Retina (tissue), 1 donor: ENCODE results near the gene HAS3.

Experiments
- DNase-seq: peaks from one replicate; pipeline ENCODE4 v3.0.0-alpha.2; 2016

HAS3 gene

GRCh38 chr16:69089091-69089910 lies 16.2 kb upstream of the HAS3 start:
- DNase-seq = peak; percentile 24

GRCh38 chr16:69093974-69094373 lies 11.5 kb upstream of the HAS3 start:
- no peak for DNase-seq

- no peak for DNase-seq
Observed at GRCh38 chr16:69094501-69094900, 11.0 kb upstream of the HAS3 start.

GRCh38 chr16:69095193-69095592 lies 10.3 kb upstream of the HAS3 start:
- no peak for DNase-seq

GRCh38 chr16:69100071-69100691 lies 5.3 kb upstream of the HAS3 start:
- peak; percentile 63 for DNase-seq

- DNase-seq = peak; percentile 72
Observed at GRCh38 chr16:69106491-69107315, 1.2 kb downstream of the HAS3 start.

- DNase-seq = peak; percentile 72
Observed at GRCh38 chr16:69107316-69107962, 2.0 kb downstream of the HAS3 start.

GRCh38 chr16:69108064-69108904 lies 2.8 kb downstream of the HAS3 start:
- peak; percentile 17 for DNase-seq

- no peak for DNase-seq
Observed at GRCh38 chr16:69108905-69109252, 3.4 kb downstream of the HAS3 start.

GRCh38 chr16:69109486-69110270 lies 4.2 kb downstream of the HAS3 start:
- no peak for DNase-seq

GRCh38 chr16:69110406-69110805 lies 5.0 kb downstream of the HAS3 start:
- no peak for DNase-seq

GRCh38 chr16:69111216-69111875 lies 5.9 kb downstream of the HAS3 start:
- DNase-seq = no peak

GRCh38 chr16:69111876-69112230 lies 6.4 kb downstream of the HAS3 start:
- DNase-seq = no peak

- peak; percentile 52 for DNase-seq
Observed at GRCh38 chr16:69112285-69113129, 7.1 kb downstream of the HAS3 start.

GRCh38 chr16:69113216-69113615 lies 7.8 kb downstream of the HAS3 start:
- DNase-seq = no peak

GRCh38 chr16:69114346-69114975 lies 9.0 kb downstream of the HAS3 start:
- no peak for DNase-seq

- no peak for DNase-seq
Observed at GRCh38 chr16:69114976-69115355, 9.5 kb downstream of the HAS3 start.

GRCh38 chr16:69115361-69115760 lies 9.9 kb downstream of the HAS3 start:
- no peak for DNase-seq

GRCh38 chr16:69115837-69116236 lies 10.4 kb downstream of the HAS3 start:
- DNase-seq = no peak
